IMR-90 (cell line): ENCODE data around the gene CDR2. TPM values are rescaled to one million over a fixed set of nuclear protein-coding genes. Genes with fewer than 3 reads are reported as not detected.
A peak's percentile ranks its signal among the peaks of the same experiment; 100 is the strongest.

ENCODE experiments used
- ATAC-seq: fragments of 200-7000 bp; cut with Tn5 transposase; 2 replicates; pipeline ENCODE4 v1.9.1; 2020; ENCODE audit warnings: low read depth, mild to moderate bottlenecking, moderate library complexity
- BruUV-seq: library from RNA; stranded (reverse); fragments of 400-500 nt; replicated peaks from 2 replicates; lab custom pipeline; 2021; lab: Mats Ljungman, UMichigan
- CTCF ChIA-PET: fragments of 300-600 bp; formaldehyde crosslinking; extraction: SDS; loops from one replicate; lab custom pipeline; 2021; ENCODE audit warnings: antibody characterized with exemption; lab: Yijun Ruan, JAX
- POLR2A ChIA-PET: fragments of 300-600 bp; sonication (Branson Sonifier 250); formaldehyde crosslinking; loops from one replicate; lab custom pipeline; 2022; ENCODE audit warnings: antibody characterized with exemption; ENCODE audit not compliant: unreplicated experiment; lab: Charles Lee
- DNase-seq: peaks from one replicate; pipeline ENCODE4 v3.0.0; 2013
- H2AFZ ChIP-seq: replicated peaks from 2 replicates; pipeline ENCODE3; 2013; ENCODE audit warnings: low read length, mild to moderate bottlenecking; ENCODE audit not compliant: poor library complexity
- H2AK5ac ChIP-seq: 2 replicates; pipeline ENCODE4 v1.6.1; 2013; ENCODE audit warnings: low read depth, low read length, inconsistent platforms
- H2AK9ac ChIP-seq: replicated peaks from 2 replicates; pipeline ENCODE3; 2013; ENCODE audit warnings: mild to moderate bottlenecking, low read depth, low read length, moderate library complexity; ENCODE audit not compliant: poor library complexity
- H2BK120ac ChIP-seq: 2 replicates; pipeline ENCODE4 v1.6.1; 2013; ENCODE audit warnings: low read depth, low read length, inconsistent platforms
- H2BK15ac ChIP-seq: 3 replicates; pipeline ENCODE4 v1.6.1; 2013; ENCODE audit warnings: low read depth, low read length, inconsistent platforms
- H2BK20ac ChIP-seq: 2 replicates; pipeline ENCODE4 v1.6.1; 2013; ENCODE audit warnings: low read depth, mild to moderate bottlenecking, inconsistent platforms, low read length, moderate library complexity
- H2BK5ac ChIP-seq: 2 replicates; pipeline ENCODE4 v1.6.1; 2013; ENCODE audit warnings: mild to moderate bottlenecking, low read depth, low read length, inconsistent platforms; ENCODE audit not compliant: poor library complexity, severe bottlenecking
- H3K14ac ChIP-seq: replicated peaks from 2 replicates; pipeline ENCODE4 v1.6.1; 2013; ENCODE audit warnings: low read depth, low read length, inconsistent platforms
- H3K18ac ChIP-seq: 2 replicates; pipeline ENCODE4 v1.6.1; 2013; ENCODE audit warnings: low read depth, low read length, control low read depth
- H3K23ac ChIP-seq: 2 replicates; pipeline ENCODE4 v1.6.1; 2013; ENCODE audit warnings: low read depth, low read length, inconsistent platforms
- H3K27ac ChIP-seq: 2 replicates; pipeline ENCODE4 v1.5.1; 2013; ENCODE audit warnings: mild to moderate bottlenecking, control low read depth, low read length; ENCODE audit not compliant: insufficient read depth
- H3K27me3 ChIP-seq: 2 replicates; pipeline ENCODE4 v1.6.1; 2013; ENCODE audit warnings: low read length; ENCODE audit not compliant: control insufficient read depth, insufficient read depth
- H3K36me3 ChIP-seq: 2 replicates; pipeline ENCODE4 v1.6.1; 2013; ENCODE audit warnings: low read length, mixed read lengths; ENCODE audit not compliant: control insufficient read depth, insufficient read depth
- H3K4ac ChIP-seq: 2 replicates; pipeline ENCODE4 v1.6.1; 2013; ENCODE audit warnings: low read depth, low read length, inconsistent platforms
- H3K4me1 ChIP-seq: 2 replicates; pipeline ENCODE4 v1.6.1; 2013; ENCODE audit warnings: low read length, mixed read lengths; ENCODE audit not compliant: control insufficient read depth, insufficient read depth
- H3K4me2 ChIP-seq: 2 replicates; pipeline ENCODE4 v1.6.1; 2013; ENCODE audit warnings: low read depth, mild to moderate bottlenecking, control low read depth, low read length, moderate library complexity
- H3K4me3 ChIP-seq: 2 replicates; pipeline ENCODE4 v1.5.1; 2013; ENCODE audit warnings: low read depth, mild to moderate bottlenecking, control low read depth, low read length, moderate library complexity; ENCODE audit not compliant: insufficient read depth
- H3K56ac ChIP-seq: 2 replicates; pipeline ENCODE4 v1.6.1; 2013; ENCODE audit warnings: low read length, inconsistent platforms; ENCODE audit not compliant: insufficient read depth; ENCODE audit errors: extremely low read depth
- H3K79me1 ChIP-seq, 2 experiments: 2 replicates each; pipeline ENCODE4 v1.6.1; 2013; ENCODE audit warnings: low read length in 2 of 2, inconsistent platforms in 1 of 2, low read depth in 1 of 2
- H3K9ac ChIP-seq: 2 replicates; pipeline ENCODE4 v1.6.1; 2013; ENCODE audit warnings: low read depth, low read length, control low read depth
- H3K9me1 ChIP-seq: 2 replicates; pipeline ENCODE4 v1.6.1; 2013; ENCODE audit warnings: low read length, inconsistent platforms; ENCODE audit not compliant: insufficient read depth
- H3K9me3 ChIP-seq: 2 replicates; pipeline ENCODE4 v1.6.1; 2013; ENCODE audit warnings: low read length; ENCODE audit not compliant: control insufficient read depth, insufficient read depth
- H4K20me1 ChIP-seq: 2 replicates; pipeline ENCODE4 v1.6.1; 2013; ENCODE audit warnings: low read length, inconsistent platforms; ENCODE audit not compliant: insufficient read depth
- H4K5ac ChIP-seq: 2 replicates; pipeline ENCODE4 v1.6.1; 2013; ENCODE audit warnings: mild to moderate bottlenecking, low read depth, low read length, control low read depth
- H4K8ac ChIP-seq, 2 experiments: 2 replicates each; pipeline ENCODE4 v1.6.1; 2013; ENCODE audit warnings: low read depth in 2 of 2, low read length in 2 of 2, control low read depth in 1 of 2, inconsistent platforms in 1 of 2
- H4K91ac ChIP-seq: 2 replicates; pipeline ENCODE4 v1.6.1; 2013; ENCODE audit warnings: low read depth, low read length, inconsistent platforms; ENCODE audit not compliant: insufficient read depth
- CEBPB ChIP-seq: IDR thresholded peaks from 2 replicates; pipeline ENCODE4 v1.6.1; 2012; ENCODE audit warnings: low read depth, low read length, improper control_type of control experiment
- FOS ChIP-seq: fragments of 150-350 bp; IDR thresholded peaks from 2 replicates; pipeline ENCODE4 v1.6.1; 2016; ENCODE audit warnings: low read depth, low read length
- POLR2A ChIP-seq: IDR thresholded peaks from 2 replicates; pipeline ENCODE4 v1.6.1; 2012; ENCODE audit warnings: mild to moderate bottlenecking, low read depth, low read length
- RAD21 ChIP-seq: IDR thresholded peaks from 2 replicates; pipeline ENCODE4 v1.6.1; 2012; ENCODE audit warnings: low read length, improper control_type of control experiment
- SMC3 ChIP-seq: fragments of 150-350 bp; IDR thresholded peaks from 2 replicates; pipeline ENCODE4 v1.6.1; 2016; ENCODE audit warnings: low read depth, mild to moderate bottlenecking, antibody characterized with exemption, low read length, moderate library complexity
- WGBS, 2 experiments: methylation state at CpG; one replicate each; pipeline versions ENCODE4 v1.1.5 to v1.1.7; 2013; ENCODE audit warnings: missing lambda C conversion rate in 2 of 2; ENCODE audit not compliant: insufficient read length in 1 of 2; ENCODE audit errors: extremely low coverage in 2 of 2; 5-methylcytosine and 5-hydroxymethylcytosine counted together
- dilution Hi-C: fragments of 300-500 bp; cut with HindIII; formaldehyde crosslinking; loops from one replicate; pipeline ENCODE4 v1.14.3; 2018; ENCODE audit warnings: low sequenced_read_pairs; ENCODE audit not compliant: unreplicated experiment
- in situ Hi-C: fragments of 300-500 bp; cut with MboI; formaldehyde crosslinking; loops from 3 replicates; pipeline ENCODE4 v1.14.3; 2019; ENCODE audit warnings: low sequenced_read_pairs, inconsistent platforms, mixed read lengths
- intact Hi-C: fragments of 100-400 bp; cut with micrococcal nuclease; formaldehyde crosslinking; loops from 2 replicates; pipeline ENCODE4 v1.10.0; 2022
- polyA plus RNA-seq, 3 experiments: library from polyadenylated mRNA; depleted of rRNA; stranded (reverse); fragments of >200 nt; gene quantifications; 2 replicates each; pipeline ENCODE4 v1.2.3, GENCODE V29; 2012; ENCODE audit warnings: low replicate concordance in 1 of 3
- total RNA-seq: library from RNA; depleted of rRNA; stranded (reverse); fragments of >200 nt; gene quantifications from 2 replicates; pipeline ENCODE4 v1.2.3, GENCODE V29; 2012
- TF ChIP-seq, protein P1 (sequence below): conservative IDR thresholded peaks from 2 replicates; pipeline ENCODE4 v1.5.1; 2012; ENCODE audit warnings: mild to moderate bottlenecking, low read depth, low read length, improper control_type of control experiment

The CDR2 gene
- total and polyA plus RNA-seq, 2 of the 4 experiments (the other 2 are of a cell fraction): 37.7 to 48.4 TPM

DNA sequence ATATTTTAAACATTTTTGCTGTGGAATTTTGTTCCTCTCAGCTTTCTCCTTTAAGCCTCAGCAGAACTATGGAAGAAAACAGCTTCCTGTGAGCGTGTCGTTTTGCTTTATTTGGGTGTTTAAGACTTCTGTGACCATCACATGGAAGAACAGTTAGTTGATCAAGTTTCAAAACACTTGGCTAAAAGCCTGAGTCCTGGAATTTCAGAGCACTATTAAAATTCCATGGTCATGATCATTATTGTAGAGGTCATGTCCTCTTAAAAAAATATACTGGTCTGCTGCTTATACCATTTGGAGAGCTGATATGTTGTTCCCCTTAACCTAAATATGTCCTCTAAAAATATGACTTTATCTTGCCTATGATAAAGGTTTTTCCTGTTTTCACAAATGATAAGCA lies 12.6 kb upstream of the CDR2 start:
- H3K36me3 ChIP-seq: no peaks in the 10 kb centered on the region
- no peaks in the 10 kb centered on the region for H4K20me1 ChIP-seq
- no peak overlapping the region for H3K23ac ChIP-seq
- no peak overlapping the region for H3K4ac ChIP-seq
- peak; percentile 96 for ATAC-seq
- no peak overlapping the region for H3K56ac ChIP-seq
- 0 out of 4 replicates have a peak overlapping the region, but pooled peaks of 1 of the 2 experiments have one; percentile 8 for H4K8ac ChIP-seq
- H3K18ac ChIP-seq: no peak overlapping the region
- no peak overlapping the region for H2BK15ac ChIP-seq
- H2AFZ ChIP-seq: no peak overlapping the region
- H3K9me1 ChIP-seq: peaks cover 3% of the 10 kb centered on the region
- no peak overlapping the region for H2AK9ac ChIP-seq
- no peak overlapping the region for H3K4me3 ChIP-seq
- in situ Hi-C loops: no loop called here
- intact Hi-C loops: loop anchor here (1.0 kb wide), 2 partner anchors 10 to 13 kb away; partner anchors contain the start of gene CDR2
- WGBS, 2 experiments: no CpG with 5 or more reads among the region's 2 CpGs
- dilution Hi-C loops: no loop called here
- H4K91ac ChIP-seq: no peak overlapping the region
- peaks cover 0 to 3% of the 10 kb centered on the region in 2 experiments; a peak in 1 of 4 replicates for H3K79me1 ChIP-seq
- TF ChIP-seq RAD21 (no peak), FOS (0 out of 2 replicates have a peak, but pooled peaks have one; percentile 12), CEBPB (peak; percentile 51; the same call in 1 of the 2 replicates), SMC3 (no peak), POLR2A (no peak)
- TF ChIP-seq, protein P1, sequence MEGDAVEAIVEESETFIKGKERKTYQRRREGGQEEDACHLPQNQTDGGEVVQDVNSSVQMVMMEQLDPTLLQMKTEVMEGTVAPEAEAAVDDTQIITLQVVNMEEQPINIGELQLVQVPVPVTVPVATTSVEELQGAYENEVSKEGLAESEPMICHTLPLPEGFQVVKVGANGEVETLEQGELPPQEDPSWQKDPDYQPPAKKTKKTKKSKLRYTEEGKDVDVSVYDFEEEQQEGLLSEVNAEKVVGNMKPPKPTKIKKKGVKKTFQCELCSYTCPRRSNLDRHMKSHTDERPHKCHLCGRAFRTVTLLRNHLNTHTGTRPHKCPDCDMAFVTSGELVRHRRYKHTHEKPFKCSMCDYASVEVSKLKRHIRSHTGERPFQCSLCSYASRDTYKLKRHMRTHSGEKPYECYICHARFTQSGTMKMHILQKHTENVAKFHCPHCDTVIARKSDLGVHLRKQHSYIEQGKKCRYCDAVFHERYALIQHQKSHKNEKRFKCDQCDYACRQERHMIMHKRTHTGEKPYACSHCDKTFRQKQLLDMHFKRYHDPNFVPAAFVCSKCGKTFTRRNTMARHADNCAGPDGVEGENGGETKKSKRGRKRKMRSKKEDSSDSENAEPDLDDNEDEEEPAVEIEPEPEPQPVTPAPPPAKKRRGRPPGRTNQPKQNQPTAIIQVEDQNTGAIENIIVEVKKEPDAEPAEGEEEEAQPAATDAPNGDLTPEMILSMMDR: no peak
- H3K27me3 ChIP-seq: no peaks in the 10 kb centered on the region
- no peak overlapping the region for H3K9ac ChIP-seq
- peak overlapping the region; percentile 69 for H2BK5ac ChIP-seq
- no peak overlapping the region for H3K14ac ChIP-seq
- H3K4me2 ChIP-seq: no peak overlapping the region
- POLR2A ChIA-PET: no interaction called here
- DNase-seq: peak; percentile 95
- no TSS peak for BruUV-seq
- CTCF ChIA-PET: no interaction called here
- no peak overlapping the region for H4K5ac ChIP-seq
- no peak overlapping the region for H2AK5ac ChIP-seq
- peaks cover 11% of the 10 kb centered on the region for H3K4me1 ChIP-seq
- H3K27ac ChIP-seq: peak overlapping the region; percentile 41; the same call in 1 of the 2 replicates
- no peaks in the 10 kb centered on the region for H3K9me3 ChIP-seq
- H2BK20ac ChIP-seq: 0 out of 2 replicates have a peak overlapping the region, but pooled peaks have one; percentile 55
- H2BK120ac ChIP-seq: no peak overlapping the region; the same call in 1 of the 2 replicates
